H1 (cell line): ENCODE measurements around the gene LIPF. TPM values are rescaled to one million over a fixed set of nuclear protein-coding genes. Genes with fewer than 3 reads are reported as not detected.

ENCODE experiments used
- CTCF ChIA-PET: fragments of 300-600 bp; sonication (Branson Sonifier 250); formaldehyde crosslinking; loops from one replicate; lab custom pipeline; 2021; ENCODE audit not compliant: partially characterized antibody; lab: Charles Lee
- POLR2A ChIA-PET: fragments of 300-600 bp; sonication (Branson Sonifier 250); formaldehyde crosslinking; loops from one replicate; lab custom pipeline; 2021; ENCODE audit warnings: inconsistent platforms; ENCODE audit not compliant: partially characterized antibody; lab: Charles Lee
- DNase-seq, 2 experiments: peaks; one replicate each; pipeline versions ENCODE4 v3.0.0 to v3.0.0-alpha.2; 2010 to 2022; ENCODE audit warnings: low spot score in 2 of 2, low read depth in 1 of 2, mixed read lengths in 1 of 2
- FAIRE-seq: peaks from 2 replicates; lab custom pipeline; 2011; peaks lifted over from hg19 to GRCh38; lab: Jason Lieb, UNC
- H2AFZ ChIP-seq: 2 replicates; pipeline ENCODE4 v1.8.1; 2012; ENCODE audit warnings: low read length, inconsistent platforms
- H2AK5ac ChIP-seq: 2 replicates; pipeline ENCODE4 v1.6.1; 2013; ENCODE audit warnings: low read depth, low read length
- H2BK120ac ChIP-seq: replicated peaks from 2 replicates; pipeline ENCODE3; 2013; ENCODE audit warnings: low read depth, low read length, inconsistent platforms
- H2BK12ac ChIP-seq: 2 replicates; pipeline ENCODE4 v1.6.1; 2013; ENCODE audit warnings: low read depth, low read length
- H2BK15ac ChIP-seq: 2 replicates; pipeline ENCODE4 v1.6.1; 2013; ENCODE audit warnings: low read length
- H2BK20ac ChIP-seq: 2 replicates; pipeline ENCODE4 v1.6.1; 2013; ENCODE audit warnings: low read length
- H2BK5ac ChIP-seq: 2 replicates; pipeline ENCODE4 v1.6.1; 2013; ENCODE audit warnings: low read depth, low read length
- H3K14ac ChIP-seq: 2 replicates; pipeline ENCODE4 v1.6.1; 2013; ENCODE audit warnings: inconsistent platforms; ENCODE audit not compliant: insufficient read length
- H3K18ac ChIP-seq: 2 replicates; pipeline ENCODE4 v1.6.1; 2013; ENCODE audit warnings: low read length; ENCODE audit errors: extremely low read depth
- H3K23ac ChIP-seq: 2 replicates; pipeline ENCODE4 v1.6.1; 2013; ENCODE audit warnings: inconsistent platforms; ENCODE audit not compliant: insufficient read length
- H3K23me2 ChIP-seq: 2 replicates; pipeline ENCODE4 v1.6.1; 2013; ENCODE audit warnings: low read depth, low read length
- H3K27ac ChIP-seq: 2 replicates; pipeline ENCODE4 v1.6.1; 2011; ENCODE audit warnings: low read depth, low read length, inconsistent platforms
- H3K27me3 ChIP-seq, 4 experiments: replicated peaks in 1 of 4; 1 replicate in 1 of 4; 2 replicates in 3 of 4; pipeline versions ENCODE4 v1.6.1 to v1.8.1; 2011 to 2013; ENCODE audit warnings: low read length in 3 of 4, mild to moderate bottlenecking in 3 of 4, inconsistent platforms in 2 of 4, mixed read lengths in 2 of 4, moderate library complexity in 1 of 4; ENCODE audit not compliant: control insufficient read depth in 3 of 4, insufficient read depth in 3 of 4; ENCODE audit errors: extremely low read depth in 1 of 4
- H3K36me3 ChIP-seq, 4 experiments: 2 replicates each; pipeline versions ENCODE4 v1.6.1 to v1.8.1; 2011 to 2013; ENCODE audit warnings: mild to moderate bottlenecking in 4 of 4, low read length in 3 of 4, moderate library complexity in 2 of 4, control low read depth in 1 of 4, inconsistent platforms in 1 of 4; ENCODE audit not compliant: insufficient read depth in 4 of 4, control insufficient read depth in 2 of 4
- H3K4ac ChIP-seq: replicated peaks from 2 replicates; pipeline ENCODE3; 2013; ENCODE audit warnings: low read length, low read depth, mixed read lengths, inconsistent platforms; ENCODE audit not compliant: insufficient read length
- H3K4me1 ChIP-seq, 4 experiments: replicated peaks in 1 of 4; 1 replicate in 1 of 4; 2 replicates in 3 of 4; pipeline versions ENCODE4 v1.6.1 to v1.8.1; 2011 to 2013; ENCODE audit warnings: low read length in 3 of 4, inconsistent platforms in 2 of 4, mixed read lengths in 1 of 4; ENCODE audit not compliant: insufficient read depth in 4 of 4, control insufficient read depth in 3 of 4
- H3K4me2 ChIP-seq, 2 experiments: 2 replicates each; pipeline versions ENCODE4 v1.6.1 to v1.8.1; 2011 to 2013; ENCODE audit warnings: low read depth in 2 of 2, low read length in 2 of 2, control low read depth in 1 of 2, inconsistent platforms in 1 of 2, mild to moderate bottlenecking in 1 of 2; ENCODE audit not compliant: insufficient read depth in 1 of 2
- H3K4me3 ChIP-seq, 4 experiments: fragments of 200-600, 300-600 bp in 1 of 4; sonication (generic), shearing (Covaris generic), sonication (Bioruptor Twin) in 1 of 4; 2 replicates each; pipeline versions ENCODE4 v1.5.1 to v1.8.1; 2011 to 2016; ENCODE audit warnings: low read length in 4 of 4, low read depth in 3 of 4, control low read depth in 2 of 4, inconsistent platforms in 2 of 4, mild to moderate bottlenecking in 2 of 4, mixed read lengths in 1 of 4, moderate library complexity in 1 of 4; ENCODE audit not compliant: insufficient read depth in 2 of 4; ENCODE audit errors: extremely low read depth in 1 of 4
- H3K56ac ChIP-seq: replicated peaks from 2 replicates; pipeline ENCODE3; 2013; ENCODE audit warnings: low read depth, mild to moderate bottlenecking, mixed read lengths, low read length, inconsistent platforms; ENCODE audit not compliant: insufficient read length
- H3K79me1 ChIP-seq: 2 replicates; pipeline ENCODE4 v1.6.1; 2013; ENCODE audit warnings: low read depth, low read length, control low read depth
- H3K79me2 ChIP-seq, 2 experiments: 2 replicates each; pipeline versions ENCODE4 v1.6.1 to v1.8.1; 2012 to 2013; ENCODE audit warnings: low read length in 2 of 2, mild to moderate bottlenecking in 2 of 2, inconsistent platforms in 1 of 2; ENCODE audit not compliant: insufficient read depth in 2 of 2, control insufficient read depth in 1 of 2
- H3K9ac ChIP-seq, 4 experiments: replicated peaks in 1 of 4; 1 replicate in 1 of 4; 2 replicates in 3 of 4; pipeline versions ENCODE4 v1.6.1 to v1.8.1; 2011 to 2013; ENCODE audit warnings: low read depth in 3 of 4, low read length in 3 of 4, control low read depth in 2 of 4, mild to moderate bottlenecking in 2 of 4, moderate library complexity in 2 of 4, inconsistent platforms in 1 of 4; ENCODE audit errors: extremely low read depth in 1 of 4
- H3K9me3 ChIP-seq, 2 experiments: 2 replicates each; pipeline versions ENCODE4 v1.6.1 to v1.8.1; 2012 to 2013; ENCODE audit warnings: mild to moderate bottlenecking in 2 of 2, moderate library complexity in 2 of 2, control low read depth in 1 of 2, inconsistent platforms in 1 of 2, low read depth in 1 of 2, low read length in 1 of 2, mixed read lengths in 1 of 2; ENCODE audit not compliant: insufficient read depth in 2 of 2
- H4K20me1 ChIP-seq, 2 experiments: replicated peaks in 1 of 2; 2 replicates each; pipeline versions ENCODE3 to v1.8.1; 2011 to 2013; ENCODE audit warnings: inconsistent platforms in 2 of 2, low read length in 2 of 2, mild to moderate bottlenecking in 1 of 2; ENCODE audit not compliant: insufficient read depth in 2 of 2, control insufficient read depth in 1 of 2
- H4K5ac ChIP-seq: 2 replicates; pipeline ENCODE4 v1.6.1; 2013; ENCODE audit warnings: low read length, low read depth, mixed read lengths, inconsistent platforms; ENCODE audit not compliant: insufficient read length
- H4K8ac ChIP-seq: 2 replicates; pipeline ENCODE4 v1.8.0; 2013; ENCODE audit warnings: mild to moderate bottlenecking, moderate library complexity, low read length, inconsistent platforms; ENCODE audit not compliant: insufficient read depth; ENCODE audit errors: extremely low read depth
- H4K91ac ChIP-seq: replicated peaks from 2 replicates; pipeline ENCODE3; 2013; ENCODE audit warnings: low read length, mixed read lengths, inconsistent platforms; ENCODE audit not compliant: insufficient read length
- BCL11A ChIP-seq, 2 experiments: IDR thresholded peaks; one replicate each; pipeline ENCODE4 v1.6.1; 2011; ENCODE audit warnings: low read depth in 2 of 2, low read length in 2 of 2, mild to moderate bottlenecking in 2 of 2
- BRCA1 ChIP-seq: IDR thresholded peaks from 2 replicates; pipeline ENCODE4 v1.6.1; 2012; ENCODE audit warnings: low read depth, low read length, improper control_type of control experiment
- CBX8 ChIP-seq: fragments of 300-800, 300-1000 bp; sonication (generic); IDR thresholded peaks from 2 replicates; pipeline ENCODE4 v1.7.1; 2016; ENCODE audit warnings: low read depth, low read length, borderline replicate concordance
- EZH2 ChIP-seq: fragments of 200-600 bp; sonication (generic); IDR thresholded peaks from 2 replicates; pipeline ENCODE4 v1.7.1; 2012; ENCODE audit warnings: low read depth, mild to moderate bottlenecking, moderate library complexity, low read length, inconsistent platforms; ENCODE audit not compliant: severe bottlenecking
- FOSL1 ChIP-seq: IDR thresholded peaks from 2 replicates; pipeline ENCODE4 v1.6.1; 2011; ENCODE audit warnings: mild to moderate bottlenecking, low read depth, low read length, moderate library complexity; ENCODE audit not compliant: insufficient read depth
- GABPA ChIP-seq: IDR thresholded peaks from 2 replicates; pipeline ENCODE4 v1.6.1; 2011; ENCODE audit warnings: mild to moderate bottlenecking, low read length, moderate library complexity, borderline replicate concordance; ENCODE audit not compliant: insufficient read depth
- RBBP5 ChIP-seq: IDR thresholded peaks from 2 replicates; pipeline ENCODE4 v1.7.1; 2012; ENCODE audit warnings: low read depth, mild to moderate bottlenecking, inconsistent platforms, low read length, moderate library complexity, borderline replicate concordance
- RXRA ChIP-seq: IDR thresholded peaks from 2 replicates; pipeline ENCODE4 v1.6.1; 2011; ENCODE audit warnings: low read depth, mild to moderate bottlenecking, low read length, moderate library complexity; ENCODE audit not compliant: insufficient read depth
- SAP30 ChIP-seq: fragments of 300-600 bp; sonication (generic); IDR thresholded peaks from 2 replicates; pipeline ENCODE4 v1.7.1; 2012; ENCODE audit warnings: low read length, moderate library complexity, mild to moderate bottlenecking, inconsistent platforms; ENCODE audit not compliant: insufficient read depth, insufficient replicate concordance
- SIRT6 ChIP-seq: IDR thresholded peaks from one replicate; pipeline ENCODE4 v1.7.1; 2012; ENCODE audit warnings: low read length, inconsistent platforms
- SP1 ChIP-seq: IDR thresholded peaks from 2 replicates; pipeline ENCODE4 v1.6.1; 2011; ENCODE audit warnings: low read depth, low read length
- SP4 ChIP-seq: IDR thresholded peaks from 2 replicates; pipeline ENCODE4 v1.6.1; 2012; ENCODE audit warnings: low read length, inconsistent platforms
- SRF ChIP-seq: IDR thresholded peaks from 2 replicates; pipeline ENCODE4 v1.6.1; 2011; ENCODE audit warnings: mild to moderate bottlenecking, low read depth, low read length, moderate library complexity
- TBP ChIP-seq: IDR thresholded peaks from 2 replicates; pipeline ENCODE4 v1.6.1; 2011; ENCODE audit warnings: low read depth, low read length, improper control_type of control experiment
- USF2 ChIP-seq: IDR thresholded peaks from 2 replicates; pipeline ENCODE4 v1.6.1; 2011; ENCODE audit warnings: low read length, improper control_type of control experiment
- YY1 ChIP-seq: IDR thresholded peaks from 2 replicates; pipeline ENCODE4 v1.6.1; 2011; ENCODE audit warnings: low read depth, mild to moderate bottlenecking, low read length
- polyA plus RNA-seq, 7 experiments: library from polyadenylated mRNA; depleted of rRNA in 3 of 7; stranded (reverse) in 5 of 7; unstranded in 2 of 7; fragments of >200 nt in 5 of 7; fragments of 200-250 nt in 2 of 7; gene quantifications; 1 replicate in 5 of 7; 2 replicates in 1 of 7; 4 replicates in 1 of 7; pipeline versions ENCODE4 v1.2.1 to v1.2.3, GENCODE V29; 2011 to 2013; ENCODE audit warnings: missing spikeins in 2 of 7, mixed read lengths in 2 of 7
- total RNA-seq: library from RNA; stranded (reverse); fragmentation: NEBNext Ultra II Directional; extraction: Animal tissue kit (Norgen Biotek cat#: 25700); gene quantifications from 2 replicates; pipeline ENCODE4 v1.2.1, GENCODE V29; 2021

Gene LIPF
- total and polyA plus RNA-seq, 2 of the 8 experiments (the other 6 are each of a cell fraction or from before 2014, with no cell fraction given) = not detected

GRCh38 chr10:88661018-88661417 is 3.2 kb upstream of the LIPF start:
- H2BK120ac ChIP-seq = no peak overlapping the region
- H3K4me2 ChIP-seq = no peak overlapping the region
- no peak for TF ChIP-seq SAP30
- no peak for TF ChIP-seq FOSL1
- TF ChIP-seq SRF = no peak
- TF ChIP-seq SP1 = no peak
- no peak for TF ChIP-seq SP4
- no peak for TF ChIP-seq USF2
- TF ChIP-seq RBBP5 = no peak
- TF ChIP-seq CBX8 = no peak
- TF ChIP-seq EZH2 = no peak
- no peak for TF ChIP-seq BRCA1
- no peak for TF ChIP-seq RXRA
- TF ChIP-seq SIRT6 = no peak
- no peak for TF ChIP-seq GABPA
- TF ChIP-seq YY1 = no peak
- TF ChIP-seq TBP = no peak
- no peak for TF ChIP-seq BCL11A (IDR thresholded peaks at IDR 0.05; ENCODE audit: low read depth in 2 of 2, low read length in 2 of 2)

More at GRCh38 chr10:88661018-88661417, 3.2 kb upstream of the LIPF start:
- Histone ChIP-seq H3K27me3 (no peaks in the 10 kb centered on the region), H3K14ac (no peak overlapping the region), H3K4me3 (no peak overlapping the region), H3K9ac (no peak overlapping the region), H4K5ac (no peak overlapping the region), H3K27ac (no peak overlapping the region), H3K23me2 (no peaks in the 10 kb centered on the region), H2AFZ (no peak overlapping the region), H3K9me3 (no peaks in the 10 kb centered on the region), H3K79me2 (no peaks in the 10 kb centered on the region), H4K8ac (no peak overlapping the region), H3K4me1 (no peaks in the 10 kb centered on the region), H3K23ac (no peak overlapping the region), H4K20me1 (no peaks in the 10 kb centered on the region), H2BK20ac (no peak overlapping the region), H3K36me3 (no peaks in the 10 kb centered on the region), H2AK5ac (no peak overlapping the region), H3K18ac (no peak overlapping the region), H3K56ac (no peak overlapping the region), H2BK5ac (no peak overlapping the region), H4K91ac (no peak overlapping the region), H3K79me1 (no peaks in the 10 kb centered on the region), H2BK15ac (no peak overlapping the region), H3K4ac (no peak overlapping the region), H2BK12ac (no peak overlapping the region)
- FAIRE-seq (no peak), DNase-seq (no peak)
- POLR2A ChIA-PET = no interaction called here
- CTCF ChIA-PET = no interaction called here
